Esophagus squamous epithelium (tissue), 5 donors: ENCODE measurements around the gene TMCC3. TPM values are rescaled to one million over a fixed set of nuclear protein-coding genes. Genes with fewer than 3 reads are reported as not detected.

Experiments used
- DNase-seq: peaks from one replicate; lab custom pipeline; 2025; lab: John Stamatoyannopoulos, UW
- H3K27ac ChIP-seq, 4 donors: fragments of 200-600 bp; sonication (generic); one replicate each; pipeline ENCODE4 v1.5.1; 2016 to 2019; ENCODE audit warnings: mild to moderate bottlenecking in 1 of 4
- H3K27me3 ChIP-seq, 4 donors: fragments of 200-600 bp; sonication (generic); 1 replicate in 3 of 4; 2 replicates in 1 of 4; pipeline versions ENCODE4 v1.5.1 to v1.6.0; 2017 to 2021; ENCODE audit warnings: antibody characterized with exemption in 1 of 4
- H3K36me3 ChIP-seq, 3 donors: fragments of 200-600 bp; sonication (generic); one replicate each; pipeline ENCODE4 v1.5.1; 2016 to 2019
- H3K4me1 ChIP-seq, 3 donors: fragments of 200-600 bp; sonication (generic); one replicate each; pipeline ENCODE4 v1.5.1; 2017 to 2019
- H3K4me3 ChIP-seq, 4 donors: fragments of 200-600 bp; sonication (generic); 1 replicate in 3 of 4; 2 replicates in 1 of 4; pipeline ENCODE4 v1.5.1; 2016 to 2019; ENCODE audit warnings: mild to moderate bottlenecking in 2 of 4, moderate library complexity in 1 of 4
- H3K9me3 ChIP-seq, 3 donors: fragments of 200-600 bp; sonication (generic); one replicate each; pipeline ENCODE4 v1.5.1; 2016 to 2019
- POLR2A ChIP-seq, 4 donors: fragments of 450-650 bp; IDR thresholded peaks; one replicate each; pipeline ENCODE4 v1.6.1; 2017; ENCODE audit warnings: antibody characterized with exemption in 4 of 4, mild to moderate bottlenecking in 4 of 4, moderate library complexity in 3 of 4
- WGBS, 2 donors: methylation state at CpG; one replicate each; pipeline ENCODE4 v1.1.5; 2018; 5-methylcytosine and 5-hydroxymethylcytosine counted together
- intact Hi-C: fragments of 100-400 bp; cut with DNase I; formaldehyde crosslinking; loops from one replicate; pipeline ENCODE4 v1.15.0; 2022
- total RNA-seq, 4 donors: library from RNA; depleted of rRNA; stranded (reverse); fragments of >200 nt; gene quantifications; one replicate each; pipeline ENCODE4 v1.1.0, GENCODE V29; 2016
- TF ChIP-seq, protein P1 (sequence below), 6 experiments: fragments of 450-650 bp in 4 of 6; fragments of 200-600 bp in 2 of 6; sonication (generic) in 2 of 6; IDR thresholded peaks; one replicate each; pipeline ENCODE4 v1.5.1; 2016 to 2019; ENCODE audit warnings: antibody characterized with exemption in 6 of 6, mild to moderate bottlenecking in 4 of 6, moderate library complexity in 4 of 6
- donor health status: DM: yes; HTN: yes; CAD: no.

TMCC3 gene
- total RNA-seq, 4 donors from 2014 or later, result 6.8 to 14.2 (median 10.5) TPM

- Histone ChIP-seq H3K27ac (peak overlapping the region; percentile 38 to 83 (median 62)), H3K27me3 (no peaks in the 10 kb centered on the region), H3K36me3 (peaks cover 0 to 15% (median 4%) of the 10 kb centered on the region in 3 donors), H3K9me3 (no peaks in the 10 kb centered on the region), H3K4me1 (peaks cover 6 to 52% (median 14%) of the 10 kb centered on the region in 3 donors), H3K4me3 (peak overlapping the region in 2 of 4 donors; percentile 13 to 37)
- 50 to 62% methylated on average over 14 of the region's 14 CpGs for WGBS, 2 donors
- TF ChIP-seq POLR2A (IDR thresholded peaks at IDR 0.05), result no peak
- TF ChIP-seq, protein P1, sequence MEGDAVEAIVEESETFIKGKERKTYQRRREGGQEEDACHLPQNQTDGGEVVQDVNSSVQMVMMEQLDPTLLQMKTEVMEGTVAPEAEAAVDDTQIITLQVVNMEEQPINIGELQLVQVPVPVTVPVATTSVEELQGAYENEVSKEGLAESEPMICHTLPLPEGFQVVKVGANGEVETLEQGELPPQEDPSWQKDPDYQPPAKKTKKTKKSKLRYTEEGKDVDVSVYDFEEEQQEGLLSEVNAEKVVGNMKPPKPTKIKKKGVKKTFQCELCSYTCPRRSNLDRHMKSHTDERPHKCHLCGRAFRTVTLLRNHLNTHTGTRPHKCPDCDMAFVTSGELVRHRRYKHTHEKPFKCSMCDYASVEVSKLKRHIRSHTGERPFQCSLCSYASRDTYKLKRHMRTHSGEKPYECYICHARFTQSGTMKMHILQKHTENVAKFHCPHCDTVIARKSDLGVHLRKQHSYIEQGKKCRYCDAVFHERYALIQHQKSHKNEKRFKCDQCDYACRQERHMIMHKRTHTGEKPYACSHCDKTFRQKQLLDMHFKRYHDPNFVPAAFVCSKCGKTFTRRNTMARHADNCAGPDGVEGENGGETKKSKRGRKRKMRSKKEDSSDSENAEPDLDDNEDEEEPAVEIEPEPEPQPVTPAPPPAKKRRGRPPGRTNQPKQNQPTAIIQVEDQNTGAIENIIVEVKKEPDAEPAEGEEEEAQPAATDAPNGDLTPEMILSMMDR (IDR thresholded peaks at IDR 0.05), result no peak
- no peak for DNase-seq
- intact Hi-C loops, result no loop called here
Measured at GRCh38 chr12:94644141-94644979, 6.0 kb downstream of the TMCC3 start.

- Histone ChIP-seq H3K27ac (peak overlapping the region; percentile 38 to 83 (median 62)), H3K9me3 (no peaks in the 10 kb centered on the region), H3K4me3 (no peak overlapping the region), H3K36me3 (peaks cover 0 to 15% (median 4%) of the 10 kb centered on the region in 3 donors), H3K4me1 (peaks cover 0 to 44% (median 14%) of the 10 kb centered on the region in 3 donors), H3K27me3 (no peaks in the 10 kb centered on the region)
- WGBS, 2 donors, result 92 to 93% methylated on average over 3 of the region's 3 CpGs
- TF ChIP-seq, protein P1 (IDR thresholded peaks at IDR 0.05), result no peak
- TF ChIP-seq POLR2A (IDR thresholded peaks at IDR 0.05), result no peak
- no peak for DNase-seq
- intact Hi-C loops, result no loop called here
Measured at GRCh38 chr12:94643606-94644005, 6.8 kb downstream of the TMCC3 start.

GRCh38 chr12:94641283-94641682 is 9.1 kb downstream of the TMCC3 start:
- H3K27ac ChIP-seq, result no peak overlapping the region

GRCh38 chr12:94640134-94640928 is 10.0 kb downstream of the TMCC3 start:
- Histone ChIP-seq H3K4me1 (peaks cover 0 to 37% (median 8%) of the 10 kb centered on the region in 3 donors), H3K27ac (no peak overlapping the region), H3K36me3 (peaks cover 0 to 15% (median 4%) of the 10 kb centered on the region in 3 donors), H3K27me3 (no peaks in the 10 kb centered on the region), H3K4me3 (no peak overlapping the region), H3K9me3 (no peaks in the 10 kb centered on the region)
- intact Hi-C loops, result no loop called here
- WGBS, 2 donors, result 63 to 67% methylated on average over 10 of the region's 10 CpGs
- DNase-seq, result no peak
- no peak for TF ChIP-seq POLR2A (IDR thresholded peaks at IDR 0.05)
- TF ChIP-seq, protein P1 (IDR thresholded peaks at IDR 0.05), result no peak

More at GRCh38 chr12:94641283-94641682, 9.1 kb downstream of the TMCC3 start:
- intact Hi-C loops, result no loop called here
- no peaks in the 10 kb centered on the region for H3K9me3 ChIP-seq
- DNase-seq, result no peak
- TF ChIP-seq, protein P1 (IDR thresholded peaks at IDR 0.05), result no peak
- no peak for TF ChIP-seq POLR2A (IDR thresholded peaks at IDR 0.05)
- peaks cover 0 to 38% (median 8%) of the 10 kb centered on the region in 3 donors for H3K4me1 ChIP-seq
- H3K27me3 ChIP-seq, result no peaks in the 10 kb centered on the region
- no peak overlapping the region for H3K4me3 ChIP-seq
- peaks cover 0 to 15% (median 4%) of the 10 kb centered on the region in 3 donors for H3K36me3 ChIP-seq
- 90 to 94% methylated on average over 7 of the region's 7 CpGs for WGBS, 2 donors
